DLD1 (cell line): ENCODE results near the gene NRXN3.

Experiments
- in situ Hi-C: cut with HindIII; loops from 2 replicates; pipeline ENCODE4 v1.10.0; 2017; ENCODE audit warnings: low sequenced_read_pairs

Gene NRXN3

GRCh38 chr14:78872837-78873236, 702.7 kb downstream of the NRXN3 start:
- in situ Hi-C loops: no loop called here

- in situ Hi-C loops: no loop called here
Observed at GRCh38 chr14:78873581-78873980, 703.4 kb downstream of the NRXN3 start.

- in situ Hi-C loops: no loop called here
Observed at GRCh38 chr14:78875049-78875448, 704.9 kb downstream of the NRXN3 start.

GRCh38 chr14:78885884-78886283, 715.7 kb downstream of the NRXN3 start:
- in situ Hi-C loops: no loop called here

GRCh38 chr14:78897443-78897842, 727.3 kb downstream of the NRXN3 start:
- in situ Hi-C loops: no loop called here

- in situ Hi-C loops: no loop called here
Observed at GRCh38 chr14:78902010-78902623, 731.9 kb downstream of the NRXN3 start.

- in situ Hi-C loops: no loop called here
Observed at GRCh38 chr14:78904094-78904493, 733.9 kb downstream of the NRXN3 start.

- in situ Hi-C loops: no loop called here
Observed at GRCh38 chr14:78917462-78917861, 747.3 kb downstream of the NRXN3 start.

- in situ Hi-C loops: no loop called here
Observed at GRCh38 chr14:78921856-78922255, 751.7 kb downstream of the NRXN3 start.

- in situ Hi-C loops: no loop called here
Observed at GRCh38 chr14:78927261-78927660, 757.1 kb downstream of the NRXN3 start.

- in situ Hi-C loops: no loop called here
Observed at GRCh38 chr14:78933166-78933565, 763.0 kb downstream of the NRXN3 start.

GRCh38 chr14:78933948-78934524, 763.9 kb downstream of the NRXN3 start:
- in situ Hi-C loops: no loop called here

- in situ Hi-C loops: no loop called here
Observed at GRCh38 chr14:78946949-78947348, 776.8 kb downstream of the NRXN3 start.

GRCh38 chr14:78947681-78948080, 777.5 kb downstream of the NRXN3 start:
- in situ Hi-C loops: no loop called here

GRCh38 chr14:78950649-78951048, 780.5 kb downstream of the NRXN3 start:
- in situ Hi-C loops: no loop called here

GRCh38 chr14:78951602-78952001, 781.4 kb downstream of the NRXN3 start:
- in situ Hi-C loops: no loop called here

- in situ Hi-C loops: no loop called here
Observed at GRCh38 chr14:78959674-78960264, 789.6 kb downstream of the NRXN3 start.

GRCh38 chr14:78967111-78967809, 797.1 kb downstream of the NRXN3 start:
- in situ Hi-C loops: loop anchor here (5.0 kb wide), 1 partner anchor 75 kb away; no protein-coding TSS in a partner anchor

GRCh38 chr14:78968265-78968664, 798.1 kb downstream of the NRXN3 start:
- in situ Hi-C loops: loop anchor here (5.0 kb wide), 1 partner anchor 74 kb away; no protein-coding TSS in a partner anchor

- in situ Hi-C loops: no loop called here
Observed at GRCh38 chr14:78970677-78971076, 800.5 kb downstream of the NRXN3 start.

GRCh38 chr14:78972440-78972839, 802.3 kb downstream of the NRXN3 start:
- in situ Hi-C loops: no loop called here

- in situ Hi-C loops: no loop called here
Observed at GRCh38 chr14:78974691-78975090, 804.5 kb downstream of the NRXN3 start.
